BLaER1 treated with 17β-estradiol and CSF1 and Interleukin-3, amounts not matched to agents 10 nM and 100 nM (cell line): ENCODE data around the gene FAM184B.

Experiments used
- H3K27ac ChIP-seq, 11 experiments: shearing (Covaris generic); formaldehyde crosslinking; 2 replicates each; pipeline ENCODE4 v1.8.1; 2022
- H3K27me3 ChIP-seq, 11 experiments: shearing (Covaris generic); formaldehyde crosslinking; 2 replicates each; pipeline ENCODE4 v1.8.1; 2022
- H3K36me3 ChIP-seq, 11 experiments: shearing (Covaris generic); formaldehyde crosslinking; 2 replicates each; pipeline ENCODE4 v1.8.1; 2022
- H3K4me1 ChIP-seq, 10 experiments: shearing (Covaris generic); formaldehyde crosslinking; 2 replicates each; pipeline ENCODE4 v1.8.1; 2022
- H3K4me2 ChIP-seq, 11 experiments: shearing (Covaris generic); formaldehyde crosslinking; 2 replicates each; pipeline ENCODE4 v1.8.1; 2022
- H3K4me3 ChIP-seq, 10 experiments: shearing (Covaris generic); formaldehyde crosslinking; 2 replicates each; pipeline ENCODE4 v1.8.1; 2022
- H3K9ac ChIP-seq, 11 experiments: shearing (Covaris generic); formaldehyde crosslinking; 2 replicates each; pipeline ENCODE4 v1.8.1; 2022
- H3K9me3 ChIP-seq, 11 experiments: shearing (Covaris generic); formaldehyde crosslinking; replicated peaks in 1 of 11; 2 replicates each; pipeline ENCODE4 v1.8.1; 2022
- H4K20me1 ChIP-seq, 11 experiments: shearing (Covaris generic); formaldehyde crosslinking; 2 replicates each; pipeline ENCODE4 v1.8.1; 2022
- Cebpa-rat ChIP-seq, 11 experiments: shearing (Covaris generic); IDR thresholded peaks; 2 replicates each; pipeline ENCODE4 v1.8.1; 2022

FAM184B gene

GRCh38 chr4:17705107-17705506 is 76.3 kb downstream of the FAM184B start:
- H3K4me1 ChIP-seq: no peaks in the 10 kb centered on the region
- H3K27ac ChIP-seq: no peak overlapping the region
- peaks cover 0 to 3% (median under 1%) of the 10 kb centered on the region in 11 experiments; a peak in 5 of 22 replicates for H3K9me3 ChIP-seq
- H3K27me3 ChIP-seq: no peaks in the 10 kb centered on the region
- H3K36me3 ChIP-seq: no peaks in the 10 kb centered on the region
- H3K9ac ChIP-seq: no peak overlapping the region
- TF ChIP-seq Cebpa-rat (IDR thresholded peaks at IDR 0.05): no peak
- no peak overlapping the region for H3K4me2 ChIP-seq
- H4K20me1 ChIP-seq: no peaks in the 10 kb centered on the region
- no peak overlapping the region for H3K4me3 ChIP-seq

- H3K27ac ChIP-seq: no peak overlapping the region
- no peaks in the 10 kb centered on the region for H3K4me1 ChIP-seq
- H4K20me1 ChIP-seq: no peaks in the 10 kb centered on the region
- no peak overlapping the region for H3K4me3 ChIP-seq
- H3K9me3 ChIP-seq: peaks cover 6 to 13% (median 10%) of the 10 kb centered on the region in 11 experiments; a peak in 17 of 22 replicates
- no peak for TF ChIP-seq Cebpa-rat (IDR thresholded peaks at IDR 0.05)
- no peaks in the 10 kb centered on the region for H3K36me3 ChIP-seq
- H3K4me2 ChIP-seq: no peak overlapping the region
- H3K27me3 ChIP-seq: no peaks in the 10 kb centered on the region
- no peak overlapping the region for H3K9ac ChIP-seq
Measured at GRCh38 chr4:17704020-17704650, 77.3 kb downstream of the FAM184B start.

GRCh38 chr4:17702641-17703040 is 78.8 kb downstream of the FAM184B start:
- no peaks in the 10 kb centered on the region for H3K4me1 ChIP-seq
- H3K4me3 ChIP-seq: no peak overlapping the region
- H4K20me1 ChIP-seq: no peaks in the 10 kb centered on the region
- H3K36me3 ChIP-seq: no peaks in the 10 kb centered on the region
- no peaks in the 10 kb centered on the region for H3K27me3 ChIP-seq
- no peak for TF ChIP-seq Cebpa-rat (IDR thresholded peaks at IDR 0.05)
- no peak overlapping the region for H3K27ac ChIP-seq
- H3K4me2 ChIP-seq: no peak overlapping the region
- no peak overlapping the region for H3K9ac ChIP-seq
- peaks cover 6 to 23% (median 14%) of the 10 kb centered on the region in 11 experiments; a peak in 17 of 22 replicates for H3K9me3 ChIP-seq

- Histone ChIP-seq H3K27ac (no peak overlapping the region), H3K4me1 (no peaks in the 10 kb centered on the region), H3K4me3 (no peak overlapping the region)
Measured at GRCh38 chr4:17701882-17702281, 79.5 kb downstream of the FAM184B start.

GRCh38 chr4:17701138-17701839 is 80.1 kb downstream of the FAM184B start:
- no peak for TF ChIP-seq Cebpa-rat (IDR thresholded peaks at IDR 0.05)
- no peak overlapping the region for H3K4me2 ChIP-seq
- no peaks in the 10 kb centered on the region for H4K20me1 ChIP-seq
- no peaks in the 10 kb centered on the region for H3K36me3 ChIP-seq
- H3K9me3 ChIP-seq: peaks cover 6 to 23% (median 14%) of the 10 kb centered on the region in 11 experiments; a peak in 17 of 22 replicates
- H3K4me3 ChIP-seq: no peak overlapping the region
- H3K27me3 ChIP-seq: no peaks in the 10 kb centered on the region
- no peak overlapping the region for H3K9ac ChIP-seq
- no peaks in the 10 kb centered on the region for H3K4me1 ChIP-seq
- H3K27ac ChIP-seq: no peak overlapping the region

More at GRCh38 chr4:17701882-17702281, 79.5 kb downstream of the FAM184B start:
- Histone ChIP-seq H3K36me3 (no peaks in the 10 kb centered on the region), H3K9ac (no peak overlapping the region), H4K20me1 (no peaks in the 10 kb centered on the region), H3K4me2 (no peak overlapping the region), H3K9me3 (peaks cover 6 to 23% (median 14%) of the 10 kb centered on the region in 11 experiments; a peak in 17 of 22 replicates), H3K27me3 (no peaks in the 10 kb centered on the region)
- TF ChIP-seq Cebpa-rat (IDR thresholded peaks at IDR 0.05): no peak

GRCh38 chr4:17699380-17699779 is 82.0 kb downstream of the FAM184B start:
- Histone ChIP-seq H3K27ac (no peak overlapping the region), H3K27me3 (no peaks in the 10 kb centered on the region), H3K36me3 (no peaks in the 10 kb centered on the region), H3K9ac (no peak overlapping the region), H3K9me3 (peaks cover 6 to 23% (median 14%) of the 10 kb centered on the region in 11 experiments; a peak in 17 of 22 replicates), H4K20me1 (no peaks in the 10 kb centered on the region), H3K4me2 (no peak overlapping the region), H3K4me1 (no peaks in the 10 kb centered on the region), H3K4me3 (no peak overlapping the region)
- no peak for TF ChIP-seq Cebpa-rat (IDR thresholded peaks at IDR 0.05)

GRCh38 chr4:17698116-17698515 is 83.3 kb downstream of the FAM184B start:
- H3K36me3 ChIP-seq: no peaks in the 10 kb centered on the region
- H3K27ac ChIP-seq: no peak overlapping the region
- H3K4me2 ChIP-seq: no peak overlapping the region
- no peak overlapping the region for H3K9ac ChIP-seq
- peaks cover 6 to 23% (median 14%) of the 10 kb centered on the region in 11 experiments; a peak in 17 of 22 replicates for H3K9me3 ChIP-seq
- H4K20me1 ChIP-seq: no peaks in the 10 kb centered on the region
- TF ChIP-seq Cebpa-rat (IDR thresholded peaks at IDR 0.05): no peak
- no peaks in the 10 kb centered on the region for H3K27me3 ChIP-seq
- no peak overlapping the region for H3K4me3 ChIP-seq
- H3K4me1 ChIP-seq: no peaks in the 10 kb centered on the region

GRCh38 chr4:17695341-17695740 is 86.1 kb downstream of the FAM184B start:
- Histone ChIP-seq H3K36me3 (no peaks in the 10 kb centered on the region), H3K9ac (no peak overlapping the region), H3K27ac (no peak overlapping the region), H4K20me1 (no peaks in the 10 kb centered on the region), H3K9me3 (peaks cover 6 to 23% (median 14%) of the 10 kb centered on the region in 11 experiments; a peak in 17 of 22 replicates), H3K4me2 (no peak overlapping the region), H3K4me1 (no peaks in the 10 kb centered on the region), H3K4me3 (no peak overlapping the region), H3K27me3 (no peaks in the 10 kb centered on the region)
- TF ChIP-seq Cebpa-rat (IDR thresholded peaks at IDR 0.05): no peak

- no peak overlapping the region for H3K9ac ChIP-seq
- no peak overlapping the region for H3K4me2 ChIP-seq
- no peak overlapping the region for H3K27ac ChIP-seq
- TF ChIP-seq Cebpa-rat (IDR thresholded peaks at IDR 0.05): no peak
- H3K9me3 ChIP-seq: peaks cover 1 to 18% (median 9%) of the 10 kb centered on the region in 11 experiments; a peak in 17 of 22 replicates
- no peaks in the 10 kb centered on the region for H3K4me1 ChIP-seq
- no peaks in the 10 kb centered on the region for H3K27me3 ChIP-seq
- no peaks in the 10 kb centered on the region for H4K20me1 ChIP-seq
- no peaks in the 10 kb centered on the region for H3K36me3 ChIP-seq
- no peak overlapping the region for H3K4me3 ChIP-seq
Measured at GRCh38 chr4:17694552-17694951, 86.9 kb downstream of the FAM184B start.
